Renal cortical epithelial cell (primary cell): Measurements from ENCODE around the gene TOP3B. TPM values are rescaled to one million over a fixed set of nuclear protein-coding genes. Genes with fewer than 3 reads are reported as not detected.
"Not testable (repeated sequence)": the region's sequence is repeated elsewhere in the genome, so short reads cannot be mapped to it uniquely, and the experiment has no call there.

Experiments used
- DNase-seq: peaks from one replicate; pipeline ENCODE4 v3.0.0-alpha.2; 2011; ENCODE audit warnings: low read depth
- total RNA-seq: library from RNA; depleted of rRNA; stranded (reverse); fragments of >200 nt; gene quantifications from 2 replicates; pipeline ENCODE4 v1.2.3, GENCODE V29; 2014

The TOP3B gene
- total RNA-seq, 1 donor from 2014 or later: 30.5 TPM

GRCh38 chr22:21945453-21946261 lies 36.9 kb downstream of the TOP3B start:
- DNase-seq: no peak

- DNase-seq: no peak
Measured at GRCh38 chr22:21944871-21945270, 37.7 kb downstream of the TOP3B start.

GRCh38 chr22:21943571-21944448 lies 38.8 kb downstream of the TOP3B start:
- DNase-seq: no peak

GRCh38 chr22:21942407-21943343 lies 39.9 kb downstream of the TOP3B start:
- peak; percentile 83 for DNase-seq

GRCh38 chr22:21941921-21942320 lies 40.7 kb downstream of the TOP3B start:
- no peak for DNase-seq

GRCh38 chr22:21940521-21940920 lies 42.1 kb downstream of the TOP3B start:
- DNase-seq: peak; percentile 31

GRCh38 chr22:21939935-21940334 lies 42.7 kb downstream of the TOP3B start:
- not testable (repeated sequence) for DNase-seq

- no peak for DNase-seq
Measured at GRCh38 chr22:21939461-21939913, 43.1 kb downstream of the TOP3B start.

GRCh38 chr22:21938906-21939305 lies 43.7 kb downstream of the TOP3B start:
- DNase-seq: no peak

- peak; percentile 76 for DNase-seq
Measured at GRCh38 chr22:21938071-21938822, 44.3 kb downstream of the TOP3B start.

- peak; percentile 77 for DNase-seq
Measured at GRCh38 chr22:21937821-21938070, 44.8 kb downstream of the TOP3B start.

- DNase-seq: peak; percentile 15
Measured at GRCh38 chr22:21937041-21937820, 45.4 kb downstream of the TOP3B start.

- DNase-seq: no peak
Measured at GRCh38 chr22:21936151-21936775, 46.3 kb downstream of the TOP3B start.

GRCh38 chr22:21933910-21934309 lies 48.7 kb downstream of the TOP3B start:
- no peak for DNase-seq

GRCh38 chr22:21933413-21933812 lies 49.2 kb downstream of the TOP3B start:
- DNase-seq: no peak

- no peak for DNase-seq
Measured at GRCh38 chr22:21932347-21932746, 50.2 kb downstream of the TOP3B start.

- DNase-seq: no peak
Measured at GRCh38 chr22:21931056-21931455, 51.5 kb downstream of the TOP3B start.

- DNase-seq: no peak
Measured at GRCh38 chr22:21929253-21929652, 53.3 kb downstream of the TOP3B start.

- DNase-seq: no peak
Measured at GRCh38 chr22:21928048-21928447, 54.5 kb downstream of the TOP3B start.
